IPS-18a (cell line): ENCODE results near the gene SLC25A13.
"Not testable (repeated sequence)": the region's sequence is repeated elsewhere in the genome, so short reads cannot be mapped to it uniquely, and the experiment has no call there.

Experiments used
- H3K27ac ChIP-seq: one replicate; pipeline ENCODE4 v1.5.1; 2013; ENCODE audit warnings: low read length
- H3K27me3 ChIP-seq: one replicate; pipeline ENCODE4 v1.6.1; 2013; ENCODE audit warnings: mild to moderate bottlenecking, low read length; ENCODE audit not compliant: control insufficient read depth, insufficient read depth
- H3K36me3 ChIP-seq: one replicate; pipeline ENCODE4 v1.6.1; 2013; ENCODE audit warnings: low read depth, low read length; ENCODE audit not compliant: control insufficient read depth
- H3K4me1 ChIP-seq: one replicate; pipeline ENCODE4 v1.6.1; 2013; ENCODE audit warnings: low read depth, low read length; ENCODE audit not compliant: control insufficient read depth
- H3K4me3 ChIP-seq: one replicate; pipeline ENCODE4 v1.5.1; 2013; ENCODE audit warnings: low read length
- H3K9ac ChIP-seq: one replicate; pipeline ENCODE4 v1.6.1; 2013; ENCODE audit warnings: mild to moderate bottlenecking, low read length, moderate library complexity
- H3K9me3 ChIP-seq: one replicate; pipeline ENCODE4 v1.6.1; 2013; ENCODE audit warnings: low read depth, low read length; ENCODE audit not compliant: control insufficient read depth

SLC25A13 gene

GRCh38 chr7:96308253-96308949 is 13.5 kb downstream of the SLC25A13 start:
- H3K4me3 ChIP-seq = no peak overlapping the region
- no peaks in the 10 kb centered on the region for H3K27me3 ChIP-seq
- no peaks in the 10 kb centered on the region for H3K36me3 ChIP-seq
- no peaks in the 10 kb centered on the region for H3K9me3 ChIP-seq
- H3K27ac ChIP-seq = no peak overlapping the region
- no peak overlapping the region for H3K9ac ChIP-seq
- H3K4me1 ChIP-seq = peaks cover 15% of the 10 kb centered on the region

DNA sequence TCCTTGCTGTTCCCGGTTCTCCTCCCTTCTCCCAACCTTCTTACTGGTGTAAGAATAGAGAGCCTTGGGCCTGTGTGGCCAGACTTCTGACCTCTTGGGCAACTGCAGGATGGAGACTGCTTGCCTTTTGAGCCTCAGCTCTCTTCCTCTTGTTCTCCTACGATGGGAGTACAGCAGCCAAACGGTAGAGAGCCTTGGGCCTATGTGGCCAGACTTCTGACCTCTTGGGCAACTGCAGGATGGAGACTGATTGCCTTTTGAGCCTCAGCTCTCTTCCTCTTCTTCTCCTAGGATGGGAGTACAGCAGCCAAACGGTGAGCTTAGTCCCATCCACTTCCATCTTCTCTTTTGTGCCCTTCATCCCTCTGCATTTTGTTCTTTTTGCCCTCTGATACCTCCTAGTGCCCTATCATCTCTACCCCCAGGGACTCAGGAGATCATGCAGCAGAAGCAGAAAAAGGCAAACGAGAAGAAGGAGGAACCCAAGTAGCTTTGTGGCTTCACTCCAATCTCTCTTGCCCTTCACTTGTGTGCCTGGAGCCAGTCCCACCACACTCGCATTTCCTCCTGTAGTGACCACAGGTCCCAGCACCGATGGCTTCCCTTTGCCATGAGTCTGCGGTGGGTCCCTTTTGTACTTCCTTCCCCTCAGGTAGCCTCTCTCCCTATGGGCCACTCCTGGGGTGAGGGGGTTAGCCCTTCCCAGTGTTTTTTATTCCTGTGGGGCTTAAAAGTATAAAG is 15.3 kb downstream of the SLC25A13 start:
- Histone ChIP-seq H3K27ac (no peak overlapping the region), H3K27me3 (no peaks in the 10 kb centered on the region), H3K4me3 (no peak overlapping the region), H3K36me3 (no peaks in the 10 kb centered on the region), H3K4me1 (peaks cover 15% of the 10 kb centered on the region), H3K9ac (no peak overlapping the region), H3K9me3 (no peaks in the 10 kb centered on the region)

DNA sequence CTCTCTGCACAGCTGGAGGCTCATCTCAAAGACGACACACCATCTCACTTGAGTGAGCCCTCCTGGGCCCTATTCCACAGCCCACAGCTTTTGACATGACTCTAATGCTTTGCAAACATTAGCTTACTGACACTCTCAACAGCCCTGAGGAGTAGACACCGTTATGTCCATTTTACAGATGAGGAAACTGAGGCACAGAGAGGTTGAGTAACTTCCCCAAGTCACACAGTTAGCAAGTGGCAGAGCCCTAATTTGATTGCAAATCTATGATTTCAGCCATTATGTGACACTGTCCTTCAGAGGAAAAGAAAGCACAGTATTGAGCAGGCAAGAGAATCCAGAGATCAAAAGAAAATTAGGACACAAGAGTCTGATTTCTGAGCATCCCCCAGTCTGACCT is 16.0 kb downstream of the SLC25A13 start:
- Histone ChIP-seq H3K9me3 (no peaks in the 10 kb centered on the region), H3K27ac (no peak overlapping the region), H3K4me1 (peaks cover 15% of the 10 kb centered on the region), H3K4me3 (no peak overlapping the region), H3K27me3 (no peaks in the 10 kb centered on the region), H3K9ac (no peak overlapping the region), H3K36me3 (no peaks in the 10 kb centered on the region)

GRCh38 chr7:96304573-96304972 is 17.3 kb downstream of the SLC25A13 start:
- H3K4me1 ChIP-seq = peaks cover 15% of the 10 kb centered on the region
- H3K36me3 ChIP-seq = no peaks in the 10 kb centered on the region
- no peaks in the 10 kb centered on the region for H3K27me3 ChIP-seq
- no peaks in the 10 kb centered on the region for H3K9me3 ChIP-seq
- H3K27ac ChIP-seq = no peak overlapping the region
- no peak overlapping the region for H3K9ac ChIP-seq
- H3K4me3 ChIP-seq = no peak overlapping the region

DNA sequence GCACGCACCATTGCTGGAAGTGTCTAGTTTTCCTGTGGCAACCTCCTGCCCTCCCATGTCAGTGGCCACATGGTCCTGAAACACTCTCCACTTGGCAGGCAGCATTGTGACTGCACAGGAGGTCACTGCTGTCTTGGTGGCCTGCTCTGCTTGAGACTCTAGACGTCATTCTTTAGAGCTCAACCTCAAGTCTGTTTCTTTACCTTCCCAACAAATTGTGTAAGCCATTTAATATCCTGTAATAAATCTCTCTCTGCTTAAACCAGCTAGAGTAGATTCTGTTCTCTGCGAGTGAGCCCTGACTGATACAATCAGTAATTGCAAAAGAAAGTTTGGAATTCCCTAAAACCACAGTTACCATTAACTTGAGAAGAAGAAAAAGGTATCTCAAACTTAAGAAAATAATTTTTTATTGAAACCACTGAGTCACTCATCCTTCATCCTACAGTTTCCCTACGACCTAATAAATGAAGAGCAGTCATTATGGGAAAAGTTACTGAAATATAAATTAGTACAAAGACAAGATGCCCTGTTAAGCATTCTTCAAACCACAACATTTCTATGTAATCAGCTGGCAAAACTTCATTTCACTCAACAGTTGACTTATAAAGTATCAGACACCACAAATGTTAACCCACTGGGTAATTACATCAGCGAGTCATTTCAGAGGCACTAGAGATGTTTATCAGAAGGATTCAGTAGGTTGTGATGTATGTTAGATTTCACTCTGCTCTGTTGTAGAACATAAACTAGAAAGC is 18.0 kb downstream of the SLC25A13 start:
- no peak overlapping the region for H3K4me3 ChIP-seq
- no peaks in the 10 kb centered on the region for H3K36me3 ChIP-seq
- H3K4me1 ChIP-seq = peaks cover 11% of the 10 kb centered on the region
- no peak overlapping the region for H3K27ac ChIP-seq
- H3K9me3 ChIP-seq = no peaks in the 10 kb centered on the region
- H3K27me3 ChIP-seq = no peaks in the 10 kb centered on the region
- no peak overlapping the region for H3K9ac ChIP-seq

- Histone ChIP-seq H3K27me3 (no peaks in the 10 kb centered on the region), H3K36me3 (no peaks in the 10 kb centered on the region), H3K9ac (no peak overlapping the region), H3K4me1 (peaks cover 4% of the 10 kb centered on the region), H3K27ac (no peak overlapping the region), H3K9me3 (no peaks in the 10 kb centered on the region), H3K4me3 (no peak overlapping the region)
Measured at GRCh38 chr7:96303105-96303685, 18.7 kb downstream of the SLC25A13 start.

DNA sequence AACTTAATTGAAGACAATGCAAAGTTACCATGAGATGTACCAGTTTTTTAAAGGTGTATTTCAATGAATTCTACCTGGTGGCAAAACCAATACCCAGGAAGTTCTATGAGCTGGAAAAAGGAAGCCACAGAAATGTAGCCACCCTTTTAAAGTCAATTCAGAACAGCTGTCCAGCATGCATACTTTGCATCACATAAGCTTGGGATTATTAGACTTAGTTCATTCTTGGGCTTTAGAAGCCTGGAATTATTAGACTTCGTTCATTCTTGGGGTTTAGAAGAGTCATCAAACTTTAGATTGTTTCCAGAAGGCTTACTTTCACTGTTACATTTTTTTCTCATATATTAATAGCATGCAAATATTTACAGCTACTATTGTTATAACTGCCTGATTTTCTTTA is 20.9 kb downstream of the SLC25A13 start:
- no peak overlapping the region for H3K4me3 ChIP-seq
- H3K4me1 ChIP-seq = no peaks in the 10 kb centered on the region
- no peak overlapping the region for H3K27ac ChIP-seq
- H3K9me3 ChIP-seq = no peaks in the 10 kb centered on the region
- H3K36me3 ChIP-seq = peaks cover 2% of the 10 kb centered on the region
- no peak overlapping the region for H3K9ac ChIP-seq
- no peaks in the 10 kb centered on the region for H3K27me3 ChIP-seq

DNA sequence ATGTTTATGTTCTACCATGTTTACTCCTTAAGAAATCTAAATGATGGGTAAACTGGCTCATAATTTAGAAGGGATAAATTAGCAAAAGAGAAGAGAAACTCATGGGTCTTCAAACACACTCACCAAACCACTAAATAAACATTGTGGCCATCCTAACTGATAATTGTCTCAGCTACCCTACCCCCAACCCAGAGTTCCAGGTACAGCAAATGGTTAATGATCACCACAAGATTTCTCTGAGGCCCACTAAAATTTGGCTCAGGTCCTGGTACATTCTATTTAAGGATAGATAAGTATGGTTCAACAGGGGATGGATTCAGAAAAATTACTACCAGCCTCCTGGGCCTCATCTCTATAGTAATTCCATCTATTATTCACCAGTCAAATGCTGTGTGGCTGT is 21.4 kb downstream of the SLC25A13 start:
- no peak overlapping the region for H3K27ac ChIP-seq
- no peaks in the 10 kb centered on the region for H3K27me3 ChIP-seq
- no peaks in the 10 kb centered on the region for H3K4me1 ChIP-seq
- no peak overlapping the region for H3K4me3 ChIP-seq
- peaks cover 5% of the 10 kb centered on the region for H3K36me3 ChIP-seq
- no peak overlapping the region for H3K9ac ChIP-seq
- no peaks in the 10 kb centered on the region for H3K9me3 ChIP-seq

DNA sequence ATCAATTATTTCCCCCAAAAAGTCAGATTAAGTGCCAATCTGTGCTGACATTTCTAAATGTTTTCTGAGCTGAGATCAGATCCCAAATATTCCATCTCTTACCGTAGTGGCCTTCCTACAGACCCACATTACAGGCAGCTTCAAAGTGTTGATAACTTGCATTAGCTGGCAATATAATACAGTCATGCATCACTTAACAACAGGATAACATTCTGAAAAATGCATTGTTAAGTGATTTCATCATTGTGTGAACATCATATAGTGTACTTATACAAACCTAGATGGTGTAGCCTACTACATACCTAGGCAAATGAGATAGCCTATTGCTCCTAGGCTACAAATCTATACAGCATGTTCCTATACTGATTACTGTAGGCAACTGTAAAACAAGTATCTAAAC is 22.4 kb downstream of the SLC25A13 start:
- Histone ChIP-seq H3K36me3 (peaks cover 5% of the 10 kb centered on the region), H3K27ac (no peak overlapping the region), H3K4me3 (no peak overlapping the region), H3K9ac (no peak overlapping the region), H3K4me1 (no peaks in the 10 kb centered on the region), H3K27me3 (no peaks in the 10 kb centered on the region), H3K9me3 (no peaks in the 10 kb centered on the region)

- H3K4me3 ChIP-seq = no peak overlapping the region
- no peak overlapping the region for H3K9ac ChIP-seq
- H3K9me3 ChIP-seq = no peaks in the 10 kb centered on the region
- H3K27me3 ChIP-seq = no peaks in the 10 kb centered on the region
- H3K36me3 ChIP-seq = peaks cover 5% of the 10 kb centered on the region
- no peak overlapping the region for H3K27ac ChIP-seq
- no peaks in the 10 kb centered on the region for H3K4me1 ChIP-seq
Measured at GRCh38 chr7:96297876-96298275, 24.0 kb downstream of the SLC25A13 start.

DNA sequence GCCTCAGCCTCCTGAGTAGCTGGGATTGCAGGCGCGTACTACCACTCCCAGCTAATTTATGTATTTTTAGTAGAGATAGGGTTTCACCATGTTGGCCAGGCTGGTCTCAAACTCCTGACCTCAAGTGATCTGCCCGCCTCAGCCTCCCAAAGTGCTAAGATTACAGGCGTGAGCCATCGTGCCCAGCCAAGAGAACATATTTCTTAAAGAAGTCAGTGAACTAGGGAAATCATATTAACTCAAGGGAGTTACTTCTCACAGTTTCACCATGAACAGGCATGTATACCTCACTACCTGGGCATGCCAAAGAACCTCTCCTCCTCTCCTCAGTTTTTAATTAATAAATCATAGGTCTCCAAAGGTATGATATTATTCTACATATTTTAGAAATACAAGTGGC is 24.5 kb downstream of the SLC25A13 start:
- not testable (repeated sequence) for H3K9me3 ChIP-seq, H3K27ac ChIP-seq, H3K27me3 ChIP-seq, H3K36me3 ChIP-seq, H3K4me3 ChIP-seq, H3K9ac ChIP-seq, H3K4me1 ChIP-seq
